A549 (cell line): Measurements from ENCODE around the gene MAN2A2.

Source experiments
- CTCF ChIP-seq: fragments of >200 bp; sonication (Bioruptor Twin); formaldehyde crosslinking; IDR thresholded peaks from 3 replicates; pipeline ENCODE4 v1.5.1; 2016
- REST ChIP-seq: fragments of 200-600 bp; sonication (generic); IDR thresholded peaks from 2 replicates; pipeline ENCODE4 v1.6.1; 2016; ENCODE audit warnings: antibody characterized with exemption, mild to moderate bottlenecking, moderate library complexity

GRCh38 chr15:90860942-90861675, 42.0 kb upstream of the MAN2A2 start:
- TF ChIP-seq REST (no peak), CTCF (no peak)
